ENCODE measurements around the gene TMEM50B. TPM values are rescaled to one million over a fixed set of nuclear protein-coding genes. Genes with fewer than 3 reads are reported as not detected.

Gene TMEM50B
- 37.2 TPM for total RNA-seq

DNA sequence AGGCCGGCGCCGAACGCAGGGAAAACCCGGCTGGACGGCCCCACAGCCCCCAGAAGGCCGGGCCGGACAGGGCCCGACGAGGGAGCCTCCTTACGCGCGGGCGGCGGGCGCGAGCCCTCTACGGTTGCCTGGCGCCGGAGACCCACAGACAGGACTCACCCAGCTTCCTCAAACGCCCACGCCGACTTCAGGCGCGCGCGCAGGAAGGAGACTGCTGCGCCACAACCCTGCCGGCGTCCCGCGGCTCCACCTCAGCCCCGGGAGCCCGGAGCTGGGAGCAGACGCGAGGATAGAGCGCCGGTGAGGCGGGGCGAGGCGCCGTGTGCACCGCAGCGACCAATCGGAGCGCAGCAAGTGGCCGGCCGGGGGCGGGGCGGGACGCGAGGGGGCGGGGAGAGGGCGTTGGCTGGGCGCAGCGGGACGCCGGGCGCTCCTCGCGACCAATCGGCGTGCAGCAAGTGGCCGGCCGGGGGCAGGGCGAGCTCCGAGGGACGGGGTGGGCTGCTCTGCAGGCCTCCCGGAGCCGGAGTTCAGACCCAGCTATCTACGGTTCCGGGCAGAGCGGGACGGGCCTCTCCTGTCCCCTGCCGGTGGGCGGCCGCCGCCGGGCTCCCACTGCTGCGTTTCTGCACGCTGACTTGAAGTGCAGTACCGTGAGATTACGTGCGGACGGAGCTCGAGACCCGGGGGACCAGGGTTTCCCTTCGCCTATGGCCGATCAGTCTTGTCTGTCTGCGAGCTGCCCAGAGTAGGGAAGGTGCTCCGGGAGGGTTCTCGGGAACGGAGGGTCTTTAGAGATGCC, at the start of gene TMEM50B:
Gene TMEM50B (minus strand): TSS at position 296 of the 802 bp plus-strand sequence. CDS start 11,089 bp downstream, outside the sequence.

DNA sequence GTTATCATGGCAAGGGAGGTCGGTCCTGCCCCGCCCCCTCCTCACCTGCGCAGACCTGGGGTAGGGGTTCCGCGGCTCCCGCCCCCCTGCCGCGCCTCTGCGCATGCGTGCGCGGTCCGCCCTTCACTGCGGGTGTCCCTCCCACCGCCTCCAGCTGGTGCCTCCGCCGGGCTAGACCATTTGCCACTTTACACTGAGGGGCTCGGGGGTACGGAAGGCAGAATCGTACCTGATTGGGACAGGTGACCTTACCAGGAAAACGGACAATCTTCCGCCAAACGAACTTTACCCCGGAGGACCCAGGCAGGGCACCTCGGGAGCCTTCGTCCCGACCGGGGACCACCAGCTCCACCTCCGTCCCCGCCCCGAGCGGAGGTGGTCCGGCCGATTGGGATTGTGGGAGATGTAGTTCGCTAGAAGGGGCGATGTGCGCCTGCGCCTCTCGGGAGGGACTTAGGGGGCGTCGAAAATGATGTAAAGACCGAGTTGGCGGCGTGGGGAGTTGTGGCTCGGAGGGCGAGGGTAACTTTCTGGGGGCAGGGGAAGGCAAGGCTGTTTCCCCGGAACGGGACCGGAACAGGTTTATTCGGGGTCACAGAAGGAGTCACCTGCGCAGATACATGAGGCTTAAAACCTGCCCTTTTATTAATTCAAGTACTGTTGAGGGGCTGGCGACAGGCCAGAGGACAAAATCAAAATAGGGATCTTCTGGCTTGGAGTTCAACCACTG, 11.8 kb upstream of the TMEM50B start, which contains the start of gene DNAJC28:
Gene DNAJC28 (minus strand): TSS at position 344 of the 730 bp plus-strand sequence. CDS start 2,323 bp downstream, outside the sequence.

GRCh38 chr21:33403128-33403785, 76.5 kb downstream of the TMEM50B start, which contains the start of gene IFNGR2:
Gene IFNGR2, plus strand, starts transcription at chr21:33403413. Its CDS starts 131 bp downstream, at chr21:33403544.

Other genes starting within 250 kb of the TMEM50B start
- 10.0 TPM for gene IL10RB, start 213.6 kb downstream of the TMEM50B start, total RNA-seq
- 44.8 TPM for gene IFNAR1, start 155.0 kb downstream of the TMEM50B start, total RNA-seq
- 37.2 TPM for gene IFNGR2, start 76.6 kb downstream of the TMEM50B start, total RNA-seq
- 5.0 TPM for gene DNAJC28, start 11.7 kb upstream of the TMEM50B start, total RNA-seq
- 117 TPM for gene GART, start 62.1 kb upstream of the TMEM50B start, total RNA-seq
- 240 TPM for gene SON, start 63.1 kb upstream of the TMEM50B start, total RNA-seq
- 48.8 TPM for gene DONSON, start 108.7 kb upstream of the TMEM50B start, total RNA-seq
- 92.3 TPM for gene CRYZL1, start 161.8 kb upstream of the TMEM50B start, total RNA-seq
- gene ITSN1, start 162.5 kb upstream of the TMEM50B start, total RNA-seq: 159 TPM

Measured in parietal lobe (tissue), 1 donor.